Left cardiac atrium (tissue), 4 donors: ENCODE data around the gene LDLRAD4. TPM values are rescaled to one million over a fixed set of nuclear protein-coding genes. Genes with fewer than 3 reads are reported as not detected.

Experiments
- ATAC-seq, 2 donors: fragments of 200-7000 bp; cut with Tn5 transposase; one replicate each; pipeline ENCODE4 v1.9.1; 2020; ENCODE audit warnings: mild to moderate bottlenecking in 2 of 2, moderate library complexity in 2 of 2
- DNase-seq: peaks from one replicate; pipeline ENCODE4 v3.0.0-alpha.2; 2020
- intact Hi-C, 2 donors: fragments of 100-400 bp; cut with DNase I; formaldehyde crosslinking; loops; one replicate each; pipeline versions ENCODE4 v1.14.1 to v1.15.1; 2022 to 2023
- total RNA-seq, 2 donors: library from RNA; stranded (reverse); fragmentation: NEBNext Ultra II Directional; extraction: Animal tissue kit (Norgen Biotek cat#: 25700); gene quantifications; one replicate each; pipeline ENCODE4 v1.2.1, GENCODE V29; 2021
- donor health status: DM: no; HTN: yes; CAD: no.
- donor health status: DM: no; HTN: yes; CAD: no; lungs with severe emphysema.
- donor health status: DM: yes; HTN: yes; CAD: no.
- donor health status: Dilated cardiomyopathy.

LDLRAD4 gene
- total RNA-seq, 2 donors from 2014 or later, result 28.9 to 80.2 TPM

GRCh38 chr18:13289481-13290205 lies 71.1 kb downstream of the LDLRAD4 start:
- ATAC-seq, result peak; percentile 64 to 91
- peak; percentile 40 for DNase-seq
- intact Hi-C loops, result loop anchor here in 1 of 2 donors (10.0 kb wide), 1 partner anchor 85 kb away; no protein-coding TSS in a partner anchor

- ATAC-seq (no peak), DNase-seq (no peak)
- intact Hi-C loops, result no loop called here
Observed at GRCh38 chr18:13290856-13291271, 72.3 kb downstream of the LDLRAD4 start.

GRCh38 chr18:13291299-13291698 lies 72.7 kb downstream of the LDLRAD4 start:
- DNase-seq, result no peak
- ATAC-seq, result no peak
- intact Hi-C loops, result no loop called here

- no peak for DNase-seq
- intact Hi-C loops, result no loop called here
- ATAC-seq, result peak in 1 of 2 donors; percentile 28
Observed at GRCh38 chr18:13291745-13292447, 73.3 kb downstream of the LDLRAD4 start.

DNA sequence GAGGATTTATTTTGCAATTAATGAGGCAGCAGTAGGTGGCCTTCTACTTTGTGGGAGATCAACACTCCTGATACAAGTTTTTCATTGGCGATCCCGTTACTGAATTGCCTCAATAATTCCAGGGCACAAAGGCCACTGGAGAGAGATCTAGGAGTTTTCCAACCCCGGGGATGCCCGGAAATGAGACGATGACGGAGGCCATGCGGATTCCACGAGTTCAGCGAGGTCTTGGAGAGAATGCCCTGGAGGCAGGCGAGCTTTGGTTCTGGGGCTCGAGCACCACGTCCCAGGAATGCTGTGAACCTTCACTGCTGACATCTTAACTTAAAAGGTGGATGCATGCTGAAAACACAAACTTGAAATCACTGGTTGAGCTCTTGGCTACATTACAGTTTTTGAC lies 74.2 kb downstream of the LDLRAD4 start:
- intact Hi-C loops, result no loop called here
- no peak for DNase-seq
- no peak for ATAC-seq

DNA sequence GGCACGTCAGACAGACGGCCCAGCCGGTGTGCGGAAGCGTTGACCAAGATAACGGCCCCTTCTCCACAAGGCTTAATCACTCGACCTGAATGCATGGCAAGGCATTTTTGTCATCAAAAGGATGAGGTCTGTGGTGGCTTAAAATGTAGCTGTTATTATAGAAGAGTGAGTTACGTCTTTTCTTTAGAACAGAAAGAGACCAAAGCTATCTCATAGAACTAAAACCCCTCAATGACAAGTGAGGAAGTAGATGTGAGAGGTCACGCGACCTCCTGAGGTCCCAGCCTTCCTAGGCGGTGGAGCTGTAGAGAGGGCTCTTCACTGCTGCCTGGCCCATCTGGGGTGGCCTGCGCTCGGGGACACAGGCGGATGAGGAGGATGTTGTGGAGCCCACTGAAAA lies 75.7 kb downstream of the LDLRAD4 start:
- no peak for ATAC-seq
- DNase-seq, result no peak
- intact Hi-C loops, result no loop called here

GRCh38 chr18:13295894-13296293 lies 77.3 kb downstream of the LDLRAD4 start:
- no peak for ATAC-seq
- no peak for DNase-seq
- intact Hi-C loops, result no loop called here

DNA sequence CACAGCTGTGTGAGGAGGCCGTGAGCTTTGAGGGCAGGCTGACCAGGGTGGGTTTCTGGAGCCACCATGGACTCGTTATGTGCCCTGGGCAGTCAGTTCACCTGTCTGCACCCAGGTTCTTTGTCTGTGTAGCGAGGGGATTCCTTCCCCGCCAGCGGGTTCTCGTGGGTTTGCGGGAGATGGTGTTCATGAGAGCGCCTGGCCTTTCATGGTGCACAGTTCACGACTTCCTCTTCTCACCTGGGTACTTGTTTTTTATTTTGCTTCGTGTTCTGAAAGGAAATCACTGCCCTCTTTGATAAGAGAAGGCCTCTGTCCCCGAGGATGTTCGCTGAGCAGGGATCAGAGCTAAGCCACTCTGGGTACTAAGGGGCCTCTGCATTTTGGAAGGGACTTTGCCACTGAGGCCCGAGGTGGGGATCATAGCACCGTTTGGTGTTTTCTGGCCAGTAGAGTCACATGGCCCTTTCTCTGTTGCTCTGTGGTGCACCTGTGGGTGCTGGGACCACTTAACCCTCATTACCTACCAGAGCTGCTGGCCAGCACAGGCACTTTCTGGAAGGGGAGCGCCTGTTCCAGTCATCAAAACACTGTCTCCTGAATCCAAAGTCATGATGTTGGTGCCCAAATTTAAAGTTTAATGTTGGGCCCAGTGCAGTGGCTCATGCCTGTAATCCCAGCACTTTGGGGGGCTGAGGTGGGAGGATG lies 78.5 kb downstream of the LDLRAD4 start:
- DNase-seq, result no peak
- intact Hi-C loops, result no loop called here
- no peak for ATAC-seq

DNA sequence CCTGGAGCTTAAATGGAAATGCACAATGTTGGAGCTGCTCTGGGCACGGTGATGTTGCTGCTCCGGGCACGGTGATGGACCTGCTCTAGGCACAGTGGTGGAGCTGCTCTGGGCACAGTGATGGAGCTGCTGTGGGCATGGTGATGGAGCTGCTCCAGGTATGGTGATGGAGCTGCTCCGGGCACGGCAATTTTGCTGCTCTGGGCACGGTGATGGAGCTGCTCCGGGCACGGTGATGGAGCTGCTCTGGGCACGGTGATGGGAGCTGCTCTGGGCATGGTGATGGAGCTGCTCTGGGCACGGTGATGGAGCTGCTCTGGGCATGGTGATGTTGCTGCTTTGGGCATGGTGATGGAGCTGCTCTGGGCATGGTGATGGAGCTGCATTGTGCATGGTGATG lies 79.7 kb downstream of the LDLRAD4 start:
- no peak for ATAC-seq
- intact Hi-C loops, result no loop called here
- no peak for DNase-seq

GRCh38 chr18:13300029-13300428 lies 81.5 kb downstream of the LDLRAD4 start:
- intact Hi-C loops, result no loop called here
- no peak for DNase-seq
- peak; percentile 13 to 14 for ATAC-seq

- intact Hi-C loops, result no loop called here
- no peak for DNase-seq
- no peak for ATAC-seq
Observed at GRCh38 chr18:13300796-13301195, 82.2 kb downstream of the LDLRAD4 start.

DNA sequence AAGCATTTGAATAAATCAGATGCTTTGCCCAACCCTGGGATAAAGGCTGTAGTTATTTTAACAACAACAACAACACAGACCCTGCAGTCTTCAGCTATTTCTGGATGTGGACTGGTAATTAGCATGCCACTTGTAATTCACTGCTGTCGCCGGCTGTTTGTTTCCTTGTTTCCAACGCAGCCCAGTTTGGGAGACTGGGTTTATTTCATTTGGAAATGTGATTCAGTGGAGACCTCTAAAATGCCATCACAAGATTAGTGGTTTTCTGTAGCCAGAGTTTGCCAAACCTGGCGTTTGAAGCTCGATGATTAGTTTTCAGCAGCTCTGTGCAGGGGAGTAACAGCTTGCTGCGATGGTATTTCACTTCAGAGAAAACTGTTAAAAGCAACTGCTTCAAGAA lies 83.5 kb downstream of the LDLRAD4 start:
- no peak for DNase-seq
- ATAC-seq, result no peak
- intact Hi-C loops, result no loop called here

DNA sequence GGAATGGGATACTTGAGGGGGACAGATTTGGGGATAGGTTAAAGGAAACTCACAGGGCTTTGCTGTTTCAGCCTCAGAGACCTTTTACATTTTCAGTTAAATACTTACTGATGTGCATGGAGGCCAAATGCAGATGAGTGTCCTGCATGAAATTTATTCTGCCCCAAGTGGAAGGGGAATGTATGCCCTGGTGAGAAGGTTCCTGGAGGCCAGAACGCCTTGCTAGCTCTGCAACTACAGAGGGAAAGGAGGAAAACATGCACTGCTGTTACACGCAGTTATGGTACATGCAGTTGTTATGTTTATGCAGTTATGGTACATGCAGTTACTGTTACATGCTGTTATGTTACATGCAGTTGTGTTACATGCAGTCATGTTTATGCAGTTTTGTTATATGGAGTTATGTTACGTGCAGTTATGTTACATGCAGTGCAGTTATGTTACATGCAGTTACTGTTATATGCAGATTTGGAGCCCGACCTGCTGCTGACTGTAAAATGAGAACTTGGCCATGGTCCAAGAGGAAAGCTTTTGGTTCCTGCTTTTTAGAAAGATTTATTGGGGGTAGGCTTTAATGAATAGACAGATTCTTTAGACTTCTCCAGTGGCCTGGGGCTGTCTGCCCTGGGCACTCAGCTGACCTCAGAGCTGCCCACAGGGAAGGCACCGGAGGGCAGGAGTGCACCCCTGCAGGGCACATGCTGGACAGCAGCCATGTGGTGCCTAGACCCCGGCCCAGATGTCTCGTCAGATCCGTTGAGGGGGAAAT lies 84.1 kb downstream of the LDLRAD4 start:
- peak; percentile 37 to 42 for ATAC-seq

GRCh38 chr18:13303756-13304364 lies 85.3 kb downstream of the LDLRAD4 start:
- ATAC-seq (no peak), DNase-seq (no peak)
- intact Hi-C loops, result no loop called here

More for the DNA sequence above, 84.1 kb downstream of the LDLRAD4 start:
- no peak for DNase-seq
- intact Hi-C loops, result no loop called here

DNA sequence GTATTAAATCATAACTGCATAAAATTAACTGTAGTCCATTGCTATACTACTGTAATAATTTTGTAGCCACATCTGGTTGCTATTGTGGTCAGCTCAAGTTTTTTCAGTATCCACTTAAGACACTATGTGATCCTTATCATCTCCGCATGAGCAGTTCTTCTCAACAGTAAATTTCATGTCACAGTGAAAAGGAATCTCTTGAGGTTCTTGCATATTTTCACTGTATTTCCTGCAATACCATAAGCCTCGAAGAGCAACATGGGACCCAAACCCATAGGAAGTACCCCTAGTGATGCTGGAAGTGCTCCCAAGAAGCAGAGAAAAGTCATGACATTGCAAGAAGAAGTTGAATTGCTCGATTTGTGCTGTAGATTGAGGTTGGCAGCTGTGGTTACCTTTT lies 86.7 kb downstream of the LDLRAD4 start:
- DNase-seq (no peak), ATAC-seq (no peak)
- intact Hi-C loops, result no loop called here

DNA sequence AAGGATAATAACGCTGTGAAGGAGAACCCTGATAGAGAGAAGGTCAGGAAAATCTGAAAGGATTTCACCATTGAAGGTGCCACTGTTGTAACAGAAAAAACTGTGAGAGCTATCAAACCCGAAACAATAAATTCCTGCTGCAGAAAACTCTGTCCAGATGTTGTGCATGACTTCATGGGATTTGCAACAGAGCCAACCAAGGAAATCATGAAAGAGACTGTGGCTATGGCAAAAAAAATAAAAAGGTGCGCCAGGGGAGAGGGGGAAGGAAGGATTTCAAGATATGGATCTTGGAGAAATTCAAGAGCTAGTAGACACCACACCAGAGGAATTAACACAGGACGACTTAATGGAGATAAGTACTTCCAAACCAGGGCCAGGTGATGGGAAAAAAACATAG lies 88.0 kb downstream of the LDLRAD4 start:
- intact Hi-C loops, result no loop called here
- no peak for DNase-seq
- no peak for ATAC-seq

- intact Hi-C loops, result no loop called here
- ATAC-seq, result no peak
- no peak for DNase-seq
Observed at GRCh38 chr18:13308369-13308768, 89.8 kb downstream of the LDLRAD4 start.

DNA sequence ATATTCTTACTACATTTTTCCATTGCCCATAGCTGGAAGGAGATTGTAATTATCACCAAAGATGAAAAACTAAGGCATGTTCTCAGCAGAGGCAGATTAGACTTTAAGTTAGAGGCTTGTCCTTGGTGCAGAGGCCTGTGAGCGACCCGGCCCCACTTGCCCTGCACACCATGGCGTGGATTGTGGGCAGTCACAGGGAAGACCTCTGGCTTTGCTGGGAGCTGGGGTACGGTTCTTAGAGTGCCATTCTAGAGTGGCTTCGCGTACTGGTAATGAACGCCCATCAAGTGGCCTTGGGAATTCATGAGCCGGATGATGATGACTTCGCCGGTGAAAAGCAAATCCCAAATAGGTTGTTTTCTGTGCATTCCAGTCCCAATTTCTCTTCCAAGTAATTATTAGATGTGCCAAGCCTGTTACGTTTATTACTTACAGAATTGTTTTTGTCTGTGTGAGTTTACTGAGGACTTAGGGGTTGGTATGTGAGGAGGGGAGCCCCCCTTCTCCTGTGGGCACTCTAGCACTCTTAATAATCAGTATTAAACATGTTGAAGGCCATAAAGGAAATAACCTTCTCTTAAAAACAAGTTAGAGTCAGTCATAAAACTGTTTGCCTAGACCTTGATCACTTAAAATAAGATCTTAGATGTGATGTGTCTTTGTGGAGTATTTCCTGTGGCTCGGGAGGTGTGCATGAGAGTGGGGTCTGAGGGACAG lies 90.6 kb downstream of the LDLRAD4 start:
- ATAC-seq, result no peak
- no peak for DNase-seq
- intact Hi-C loops, result no loop called here
